ENCODE data around the gene KRT81.
"Not testable (repeated sequence)": the region's sequence is repeated elsewhere in the genome, so short reads cannot be mapped to it uniquely, and the experiment has no call there.

DNA sequence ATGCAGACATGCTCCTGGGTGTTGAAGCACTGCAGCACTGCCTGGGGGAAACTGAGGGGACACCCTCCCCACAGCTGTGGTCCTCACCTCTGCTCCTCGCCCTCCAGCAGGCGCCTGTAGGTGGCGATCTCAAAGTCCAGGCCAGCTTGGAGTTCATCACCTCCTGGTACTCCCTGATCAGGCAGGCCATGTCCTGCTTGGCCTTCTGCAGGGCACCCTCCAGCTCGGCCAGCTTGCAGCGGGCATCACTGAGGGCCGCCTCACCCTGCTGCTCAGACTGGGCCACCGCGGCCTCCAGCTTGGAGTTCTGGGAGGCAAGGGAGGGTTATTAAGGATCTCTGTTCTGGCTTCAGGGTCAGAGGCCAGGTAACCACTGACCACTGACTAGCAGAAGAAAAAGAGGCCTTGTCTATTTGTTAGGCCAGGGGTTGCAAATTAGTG lies 39.1 kb downstream of the KRT81 start:
- TF ChIP-seq, protein P1, sequence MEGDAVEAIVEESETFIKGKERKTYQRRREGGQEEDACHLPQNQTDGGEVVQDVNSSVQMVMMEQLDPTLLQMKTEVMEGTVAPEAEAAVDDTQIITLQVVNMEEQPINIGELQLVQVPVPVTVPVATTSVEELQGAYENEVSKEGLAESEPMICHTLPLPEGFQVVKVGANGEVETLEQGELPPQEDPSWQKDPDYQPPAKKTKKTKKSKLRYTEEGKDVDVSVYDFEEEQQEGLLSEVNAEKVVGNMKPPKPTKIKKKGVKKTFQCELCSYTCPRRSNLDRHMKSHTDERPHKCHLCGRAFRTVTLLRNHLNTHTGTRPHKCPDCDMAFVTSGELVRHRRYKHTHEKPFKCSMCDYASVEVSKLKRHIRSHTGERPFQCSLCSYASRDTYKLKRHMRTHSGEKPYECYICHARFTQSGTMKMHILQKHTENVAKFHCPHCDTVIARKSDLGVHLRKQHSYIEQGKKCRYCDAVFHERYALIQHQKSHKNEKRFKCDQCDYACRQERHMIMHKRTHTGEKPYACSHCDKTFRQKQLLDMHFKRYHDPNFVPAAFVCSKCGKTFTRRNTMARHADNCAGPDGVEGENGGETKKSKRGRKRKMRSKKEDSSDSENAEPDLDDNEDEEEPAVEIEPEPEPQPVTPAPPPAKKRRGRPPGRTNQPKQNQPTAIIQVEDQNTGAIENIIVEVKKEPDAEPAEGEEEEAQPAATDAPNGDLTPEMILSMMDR (conservative IDR thresholded peaks at IDR 0.05), result peak; percentile 64
- not testable (repeated sequence) for TF ChIP-seq EZH2 (IDR thresholded peaks at IDR 0.05; ENCODE audit: low read depth)

All from PC-9 (cell line).